ENCODE data around the gene ASPDH.

Gene ASPDH

DNA sequence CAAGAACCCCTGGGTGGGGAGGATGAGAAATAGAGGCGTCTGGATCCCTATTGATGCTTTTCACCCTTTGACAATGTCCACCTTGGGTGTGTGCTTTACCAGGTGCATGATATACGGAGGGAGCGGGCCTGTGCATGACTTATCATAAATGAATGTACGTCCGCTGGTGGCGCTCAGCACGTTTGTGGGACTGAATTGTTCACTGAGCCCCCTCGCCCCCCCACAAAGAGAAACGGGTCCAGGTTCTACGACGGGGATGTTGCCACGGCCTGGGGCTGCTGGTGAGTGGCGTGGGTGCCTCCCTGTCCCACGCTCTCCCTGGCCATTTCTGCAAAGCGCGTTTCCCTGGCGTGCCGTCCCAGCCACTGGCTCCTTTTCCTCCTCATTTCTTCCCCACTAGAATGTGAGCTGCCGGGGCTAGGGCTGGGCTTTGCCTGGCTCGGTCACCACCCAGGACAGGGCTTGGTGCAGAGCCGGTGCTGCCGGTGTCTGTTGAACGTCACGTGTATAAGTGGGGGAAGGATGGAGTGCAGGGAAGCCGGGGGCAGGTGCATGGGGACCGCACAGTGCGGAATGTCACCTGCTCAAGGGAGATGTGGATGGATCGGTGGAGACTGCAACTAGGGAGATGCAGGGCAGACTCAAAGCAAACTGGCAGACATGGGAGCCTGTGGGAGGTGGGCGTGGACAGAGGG lies 33.0 kb upstream of the ASPDH start:
- no peaks in the 10 kb centered on the region for H3K36me3 ChIP-seq
- TF ChIP-seq, protein P1, sequence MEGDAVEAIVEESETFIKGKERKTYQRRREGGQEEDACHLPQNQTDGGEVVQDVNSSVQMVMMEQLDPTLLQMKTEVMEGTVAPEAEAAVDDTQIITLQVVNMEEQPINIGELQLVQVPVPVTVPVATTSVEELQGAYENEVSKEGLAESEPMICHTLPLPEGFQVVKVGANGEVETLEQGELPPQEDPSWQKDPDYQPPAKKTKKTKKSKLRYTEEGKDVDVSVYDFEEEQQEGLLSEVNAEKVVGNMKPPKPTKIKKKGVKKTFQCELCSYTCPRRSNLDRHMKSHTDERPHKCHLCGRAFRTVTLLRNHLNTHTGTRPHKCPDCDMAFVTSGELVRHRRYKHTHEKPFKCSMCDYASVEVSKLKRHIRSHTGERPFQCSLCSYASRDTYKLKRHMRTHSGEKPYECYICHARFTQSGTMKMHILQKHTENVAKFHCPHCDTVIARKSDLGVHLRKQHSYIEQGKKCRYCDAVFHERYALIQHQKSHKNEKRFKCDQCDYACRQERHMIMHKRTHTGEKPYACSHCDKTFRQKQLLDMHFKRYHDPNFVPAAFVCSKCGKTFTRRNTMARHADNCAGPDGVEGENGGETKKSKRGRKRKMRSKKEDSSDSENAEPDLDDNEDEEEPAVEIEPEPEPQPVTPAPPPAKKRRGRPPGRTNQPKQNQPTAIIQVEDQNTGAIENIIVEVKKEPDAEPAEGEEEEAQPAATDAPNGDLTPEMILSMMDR (IDR thresholded peaks at IDR 0.05), result no peak
- no peaks in the 10 kb centered on the region for H3K4me1 ChIP-seq (ENCODE audit: control insufficient read depth in 1 of 2, insufficient read depth in 1 of 2, low read depth in 1 of 2, low read length in 1 of 2)
- H3K9me3 ChIP-seq, result no peaks in the 10 kb centered on the region
- no peak overlapping the region for H3K4me3 ChIP-seq (ENCODE audit: low read depth in 1 of 2, low read length in 1 of 2)
- H3K27me3 ChIP-seq, result peaks cover 29% of the 10 kb centered on the region
- no peak overlapping the region for H3K27ac ChIP-seq

DNA sequence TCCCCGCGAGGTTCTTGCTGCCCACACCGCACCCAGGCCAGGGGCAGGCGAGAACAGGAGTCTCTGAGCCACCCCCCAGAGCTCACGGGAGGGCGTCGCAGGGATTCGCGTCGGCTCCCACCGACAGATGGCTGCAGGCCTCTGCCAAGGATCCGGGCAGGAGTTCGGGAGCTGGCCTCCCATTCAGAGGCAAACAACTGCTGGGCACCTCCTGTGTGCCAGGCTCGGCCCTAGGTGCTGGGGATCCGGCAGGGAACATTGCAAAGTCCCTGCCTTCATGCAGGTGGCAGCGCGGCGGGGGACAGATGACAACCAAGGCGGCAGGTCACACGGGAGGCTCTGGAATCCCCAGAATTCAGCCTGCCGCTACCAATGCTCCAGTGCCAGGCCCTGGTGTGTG lies 29.2 kb upstream of the ASPDH start:
- Histone ChIP-seq H3K27ac (no peak overlapping the region), H3K36me3 (no peaks in the 10 kb centered on the region), H3K27me3 (no peaks in the 10 kb centered on the region), H3K4me1 (ENCODE audit: control insufficient read depth in 1 of 2, insufficient read depth in 1 of 2, low read depth in 1 of 2, low read length in 1 of 2) (no peaks in the 10 kb centered on the region), H3K4me3 (ENCODE audit: low read depth in 1 of 2, low read length in 1 of 2) (no peak overlapping the region), H3K9me3 (no peaks in the 10 kb centered on the region)
- TF ChIP-seq, protein P1 (IDR thresholded peaks at IDR 0.05), result no peak

DNA sequence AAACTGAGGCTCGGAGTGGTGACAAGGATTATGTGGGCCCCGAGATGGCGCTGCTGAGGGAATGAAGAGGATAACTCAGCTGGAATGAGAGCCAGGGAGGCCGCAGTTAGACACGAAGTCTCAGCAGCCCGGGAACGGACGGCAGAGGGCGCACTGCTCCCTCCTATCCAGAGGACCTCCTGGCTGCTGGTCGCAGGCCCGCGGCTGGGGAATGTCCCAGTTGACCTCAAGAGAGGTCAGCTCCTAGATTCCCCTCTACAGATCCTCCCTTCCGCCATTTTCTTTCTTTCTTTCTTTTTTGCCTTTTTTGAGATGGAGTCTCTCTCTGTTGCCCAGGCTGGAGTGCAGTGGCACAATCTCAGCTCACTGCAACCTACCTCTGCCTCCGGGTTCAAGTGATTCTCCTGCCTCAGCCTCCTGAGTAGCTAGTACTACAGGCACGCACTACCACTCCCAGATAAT lies 24.1 kb upstream of the ASPDH start:
- H3K27ac ChIP-seq, result no peak overlapping the region
- H3K36me3 ChIP-seq, result no peaks in the 10 kb centered on the region
- peaks cover 9% of the 10 kb centered on the region for H3K27me3 ChIP-seq
- no peaks in the 10 kb centered on the region for H3K4me1 ChIP-seq (ENCODE audit: control insufficient read depth in 1 of 2, insufficient read depth in 1 of 2, low read depth in 1 of 2, low read length in 1 of 2)
- H3K9me3 ChIP-seq, result peaks cover under 1% of the 10 kb centered on the region
- H3K4me3 ChIP-seq (ENCODE audit: low read depth in 1 of 2, low read length in 1 of 2), result no peak overlapping the region
- TF ChIP-seq, protein P1 (IDR thresholded peaks at IDR 0.05), result no peak

DNA sequence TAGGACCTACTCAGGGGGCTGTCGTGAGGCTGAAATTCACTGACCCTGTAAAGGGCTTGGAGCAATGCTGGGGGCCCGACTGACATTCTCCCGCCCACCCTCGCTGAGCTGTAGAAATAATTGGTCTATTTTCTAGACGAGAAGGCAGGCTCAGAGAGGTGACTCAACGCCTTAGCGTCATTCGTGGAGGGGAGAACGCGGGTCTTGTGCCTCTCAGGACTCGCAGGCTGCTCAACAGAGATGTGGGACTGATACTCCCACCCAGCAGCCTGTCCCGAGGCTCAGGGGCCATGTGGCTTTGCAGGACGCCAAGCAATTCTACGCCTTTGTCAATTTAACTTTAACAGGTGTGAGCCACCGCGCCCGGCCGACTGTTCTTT lies 23.6 kb upstream of the ASPDH start:
- peaks cover 14% of the 10 kb centered on the region for H3K27me3 ChIP-seq

DNA sequence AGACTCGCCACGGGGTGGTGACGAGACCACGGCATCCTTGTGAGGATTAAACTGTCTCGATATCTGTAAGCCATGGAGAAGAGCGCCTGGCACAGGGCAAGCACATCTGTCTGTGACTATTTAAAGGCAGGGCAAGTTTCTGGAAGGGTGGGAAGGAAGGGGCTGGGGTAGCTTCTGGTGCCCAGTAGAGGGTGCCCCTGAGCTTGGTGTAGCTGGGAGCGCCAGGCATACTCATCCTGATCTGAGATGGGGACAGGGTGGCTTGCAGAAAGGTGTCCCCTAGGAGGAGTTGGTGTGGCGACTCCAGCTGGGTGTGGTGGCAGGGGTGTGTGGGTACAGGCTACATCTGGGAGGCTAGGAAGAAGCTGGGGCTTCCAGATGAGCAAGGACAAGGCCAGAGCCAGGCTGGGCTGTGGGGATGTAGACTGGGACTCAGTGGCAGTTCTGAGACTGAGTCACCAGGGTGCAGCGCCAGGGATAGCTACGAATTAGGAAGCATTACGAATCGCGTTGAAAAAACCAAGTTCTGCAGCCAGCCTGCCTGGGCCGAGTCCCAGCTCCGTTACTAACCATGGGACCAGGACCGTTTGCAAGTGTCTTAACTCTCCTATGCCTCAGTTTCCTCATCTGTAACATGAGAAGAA lies 23.1 kb upstream of the ASPDH start:
- H3K36me3 ChIP-seq, result no peaks in the 10 kb centered on the region
- H3K9me3 ChIP-seq, result peaks cover 5% of the 10 kb centered on the region
- H3K27ac ChIP-seq, result no peak overlapping the region
- peaks cover 19% of the 10 kb centered on the region for H3K27me3 ChIP-seq
- H3K4me1 ChIP-seq (ENCODE audit: control insufficient read depth in 1 of 2, insufficient read depth in 1 of 2, low read depth in 1 of 2, low read length in 1 of 2), result no peaks in the 10 kb centered on the region
- TF ChIP-seq, protein P1 (IDR thresholded peaks at IDR 0.05), result no peak
- no peak overlapping the region for H3K4me3 ChIP-seq (ENCODE audit: low read depth in 1 of 2, low read length in 1 of 2)

More for the DNA sequence above, 23.6 kb upstream of the ASPDH start:
- Histone ChIP-seq H3K27ac (no peak overlapping the region), H3K4me1 (ENCODE audit: control insufficient read depth in 1 of 2, insufficient read depth in 1 of 2, low read depth in 1 of 2, low read length in 1 of 2) (no peaks in the 10 kb centered on the region), H3K36me3 (no peaks in the 10 kb centered on the region), H3K4me3 (ENCODE audit: low read depth in 1 of 2, low read length in 1 of 2) (no peak overlapping the region), H3K9me3 (peaks cover 5% of the 10 kb centered on the region)
- TF ChIP-seq, protein P1 (IDR thresholded peaks at IDR 0.05), result no peak

All from neutrophil (primary cell).